Dedifferentiated amniotic fluid mesenchymal stem cell (primary cell): ENCODE data around the gene ZNF771.

Experiments
- DNase-seq: peaks from one replicate; pipeline ENCODE4 v3.0.0-alpha.2; 2016; ENCODE audit errors: extremely low spot score

The ZNF771 gene

GRCh38 chr16:30398661-30399434, 8.6 kb upstream of the ZNF771 start:
- DNase-seq = no peak

- no peak for DNase-seq
Measured at GRCh38 chr16:30399435-30400186, 7.8 kb upstream of the ZNF771 start.

- DNase-seq = no peak
Measured at GRCh38 chr16:30401768-30402425, 5.5 kb upstream of the ZNF771 start.

GRCh38 chr16:30406795-30407101, 658 bp upstream of the ZNF771 start:
- no peak for DNase-seq

GRCh38 chr16:30407804-30408534, 563 bp downstream of the ZNF771 start:
- peak; percentile 38 for DNase-seq

- peak; percentile 80 for DNase-seq
Measured at GRCh38 chr16:30409125-30410060, 2.0 kb downstream of the ZNF771 start.

GRCh38 chr16:30413112-30413806, 5.9 kb downstream of the ZNF771 start:
- DNase-seq = no peak

GRCh38 chr16:30414159-30414558, 6.8 kb downstream of the ZNF771 start:
- no peak for DNase-seq

GRCh38 chr16:30416047-30416603, 8.7 kb downstream of the ZNF771 start:
- DNase-seq = no peak

- no peak for DNase-seq
Measured at GRCh38 chr16:30416624-30417528, 9.5 kb downstream of the ZNF771 start.

GRCh38 chr16:30417529-30418349, 10.3 kb downstream of the ZNF771 start:
- peak; percentile 56 for DNase-seq

- DNase-seq = no peak
Measured at GRCh38 chr16:30418350-30419181, 11.2 kb downstream of the ZNF771 start.

- no peak for DNase-seq
Measured at GRCh38 chr16:30421010-30421409, 13.6 kb downstream of the ZNF771 start.

GRCh38 chr16:30428055-30428454, 20.6 kb downstream of the ZNF771 start:
- no peak for DNase-seq

- DNase-seq = no peak
Measured at GRCh38 chr16:30429418-30429677, 21.9 kb downstream of the ZNF771 start.

- peak; percentile 98 for DNase-seq
Measured at GRCh38 chr16:30429678-30430427, 22.4 kb downstream of the ZNF771 start, which contains the start of gene DCTPP1. Gene DCTPP1, minus strand, starts transcription at chr16:30430030. Its CDS starts 50 bp downstream, at chr16:30429980.
